Progenitor cell of endocrine pancreas (in vitro differentiated cells): ENCODE measurements around the gene DEFB113. TPM values are rescaled to one million over a fixed set of nuclear protein-coding genes. Genes with fewer than 3 reads are reported as not detected.

ENCODE experiments used
- DNase-seq: peaks from one replicate; pipeline ENCODE4 v3.0.0; 2021; ENCODE audit warnings: low spot score; ENCODE audit not compliant: unreplicated experiment
- H3K27ac Mint-ChIP-seq: 2 replicates; pipeline ENCODE4 v1.8.0; 2021; ENCODE audit warnings: mild to moderate bottlenecking, moderate library complexity, mixed read lengths
- H3K27me3 Mint-ChIP-seq: 2 replicates; pipeline ENCODE4 v1.8.0; 2021; ENCODE audit warnings: mixed read lengths
- H3K36me3 Mint-ChIP-seq: 2 replicates; pipeline ENCODE4 v1.8.0; 2022; ENCODE audit warnings: mixed read lengths; ENCODE audit not compliant: insufficient read depth
- H3K4me1 Mint-ChIP-seq: 2 replicates; pipeline ENCODE4 v1.8.0; 2021; ENCODE audit warnings: low read depth, mixed read lengths
- H3K4me3 Mint-ChIP-seq: 2 replicates; pipeline ENCODE4 v1.8.0; 2021; ENCODE audit warnings: low read depth, mild to moderate bottlenecking, moderate library complexity, mixed read lengths
- H3K9me3 Mint-ChIP-seq: 2 replicates; pipeline ENCODE4 v1.8.0; 2021; ENCODE audit warnings: low read depth, mixed read lengths
- CTCF ChIP-seq: fragments of 200-600 bp; sonication (generic); IDR thresholded peaks from one replicate; pipeline ENCODE4 v1.5.0; 2021; ENCODE audit warnings: antibody characterized with exemption, mild to moderate bottlenecking; ENCODE audit not compliant: unreplicated experiment
- total RNA-seq: library from RNA; stranded (reverse); gene quantifications from 2 replicates; pipeline ENCODE4 v1.2.1, GENCODE V29; 2021

Gene DEFB113
- total RNA-seq, 1 donor from 2014 or later: not detected

GRCh38 chr6:49918787-49919186, 50.6 kb downstream of the DEFB113 start:
- Mint-ChIP-seq H3K4me1 (peaks cover 5% of the 10 kb centered on the region), H3K36me3 (no peaks in the 10 kb centered on the region), H3K4me3 (no peak overlapping the region), H3K9me3 (no peaks in the 10 kb centered on the region), H3K27me3 (peaks cover 10% of the 10 kb centered on the region), H3K27ac (no peak overlapping the region)
- TF ChIP-seq CTCF: no peak
- no peak for DNase-seq

Other genes with a start within 250 kb of the DEFB113 start
- gene CRISP3, start 225.2 kb downstream of the DEFB113 start, total RNA-seq: not detected in 2 replicates
- not detected in 2 replicates for gene PGK2, start 182.3 kb downstream of the DEFB113 start, total RNA-seq
- not detected in 2 replicates for gene CRISP1, start 103.1 kb downstream of the DEFB113 start, total RNA-seq
- gene DEFB114, start 5.5 kb downstream of the DEFB113 start, total RNA-seq: not detected in 2 replicates
- gene DEFB110, start 52.4 kb upstream of the DEFB113 start, total RNA-seq: not detected in 2 replicates
- gene DEFB112, start 80.3 kb upstream of the DEFB113 start, total RNA-seq: not detected in 2 replicates